GM19468 (cell line): ENCODE data around the gene PARVB.

Experiments used
- ATAC-seq: cut with Tn5 transposase; IDR thresholded peaks from one replicate; pipeline ENCODE4 v1.9.1; 2021; ENCODE audit warnings: mild to moderate bottlenecking, moderate library complexity, moderate number of reproducible peaks; ENCODE audit not compliant: unreplicated experiment; ENCODE audit errors: extremely low read depth

Gene PARVB

GRCh38 chr22:44146088-44146861 is 122.2 kb downstream of the PARVB start:
- no peak for ATAC-seq

- no peak for ATAC-seq
Observed at GRCh38 chr22:44147008-44147645, 123.0 kb downstream of the PARVB start.

- ATAC-seq, result no peak
Observed at GRCh38 chr22:44147821-44148574, 123.9 kb downstream of the PARVB start.

GRCh38 chr22:44151676-44152075 is 127.6 kb downstream of the PARVB start:
- ATAC-seq, result no peak

GRCh38 chr22:44153710-44154109 is 129.6 kb downstream of the PARVB start:
- ATAC-seq, result no peak

- ATAC-seq, result no peak
Observed at GRCh38 chr22:44154436-44154942, 130.4 kb downstream of the PARVB start.

- ATAC-seq, result no peak
Observed at GRCh38 chr22:44155115-44155514, 131.0 kb downstream of the PARVB start.

- no peak for ATAC-seq
Observed at GRCh38 chr22:44157916-44158618, 134.0 kb downstream of the PARVB start.

GRCh38 chr22:44158816-44159215 is 134.7 kb downstream of the PARVB start:
- ATAC-seq, result no peak

GRCh38 chr22:44159221-44159620 is 135.1 kb downstream of the PARVB start:
- no peak for ATAC-seq

- ATAC-seq, result no peak
Observed at GRCh38 chr22:44159811-44160210, 135.7 kb downstream of the PARVB start.

- ATAC-seq, result no peak
Observed at GRCh38 chr22:44160421-44160820, 136.3 kb downstream of the PARVB start.

- ATAC-seq, result no peak
Observed at GRCh38 chr22:44161673-44162072, 137.6 kb downstream of the PARVB start.

GRCh38 chr22:44162960-44163359 is 138.9 kb downstream of the PARVB start:
- ATAC-seq, result no peak

- ATAC-seq, result no peak
Observed at GRCh38 chr22:44163536-44163935, 139.4 kb downstream of the PARVB start.

GRCh38 chr22:44164031-44164430 is 139.9 kb downstream of the PARVB start:
- no peak for ATAC-seq

- no peak for ATAC-seq
Observed at GRCh38 chr22:44165286-44165874, 141.3 kb downstream of the PARVB start.

GRCh38 chr22:44166498-44167276 is 142.6 kb downstream of the PARVB start:
- no peak for ATAC-seq

GRCh38 chr22:44167501-44167900 is 143.4 kb downstream of the PARVB start:
- ATAC-seq, result no peak
